ENCODE measurements around the gene TANC1.

TANC1 gene

DNA sequence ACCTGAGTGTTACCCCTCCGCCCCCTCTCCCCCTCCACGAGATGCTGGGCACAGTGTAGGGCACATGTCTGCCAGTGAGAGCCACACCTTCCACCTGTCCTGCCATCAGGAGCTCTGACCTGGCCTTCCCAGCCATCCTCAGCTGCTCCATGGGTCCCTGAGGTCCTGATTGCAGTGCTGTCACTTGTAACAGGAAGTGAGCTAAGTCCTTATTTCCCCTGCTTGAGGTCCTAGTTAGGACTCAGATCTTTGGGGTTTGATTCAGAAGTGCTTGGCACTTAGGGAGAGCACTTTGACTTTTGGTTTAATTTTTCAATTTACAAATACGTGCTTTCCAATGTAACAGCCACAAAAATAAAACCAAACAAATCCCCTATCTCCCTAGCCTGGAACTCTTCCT, 192.5 kb downstream of the TANC1 start:
- DNase-seq (ENCODE audit: low spot score), result no peak

DNA sequence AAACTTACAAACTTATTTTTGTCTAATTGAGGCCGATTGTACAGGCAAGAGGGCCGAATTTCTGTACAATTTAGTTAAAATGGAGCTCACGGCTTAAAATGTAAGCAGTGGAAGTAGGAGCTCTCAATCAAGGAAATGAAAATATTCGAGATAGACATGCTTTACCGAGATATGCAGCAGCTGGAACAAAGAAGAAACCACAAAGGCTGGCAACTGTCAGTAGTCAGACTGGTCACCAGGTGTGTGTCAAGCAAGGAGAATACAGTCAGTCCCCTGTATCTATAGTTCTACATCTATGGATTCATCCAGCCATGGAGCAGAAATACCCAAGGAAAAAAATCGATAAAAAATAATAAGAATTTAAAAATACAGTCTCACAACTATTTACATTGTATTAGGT, 195.5 kb downstream of the TANC1 start:
- no peak for DNase-seq (ENCODE audit: low spot score)

DNA sequence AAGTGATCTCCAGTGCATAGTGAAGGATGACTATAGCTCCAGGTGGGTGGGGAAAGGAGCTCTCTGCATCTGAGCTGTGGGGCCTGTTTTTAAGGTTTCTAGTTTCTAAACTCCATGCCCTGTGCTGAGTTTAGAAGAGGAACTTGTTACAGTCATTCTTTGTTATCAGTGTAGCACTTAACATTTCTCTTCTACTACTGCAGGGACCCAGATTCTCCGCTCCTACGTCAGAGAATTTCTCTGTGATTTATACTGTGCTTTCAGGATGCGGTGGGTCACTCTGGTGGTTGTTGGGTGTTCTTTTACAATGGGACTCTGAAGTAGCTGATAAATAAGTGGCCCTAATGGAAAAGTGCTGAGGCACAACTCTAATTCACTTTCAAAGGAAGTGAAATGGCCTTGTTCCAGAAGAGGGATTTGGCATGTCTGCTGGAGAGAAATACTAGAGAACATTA, 196.0 kb downstream of the TANC1 start:
- DNase-seq (ENCODE audit: low spot score), result no peak

DNA sequence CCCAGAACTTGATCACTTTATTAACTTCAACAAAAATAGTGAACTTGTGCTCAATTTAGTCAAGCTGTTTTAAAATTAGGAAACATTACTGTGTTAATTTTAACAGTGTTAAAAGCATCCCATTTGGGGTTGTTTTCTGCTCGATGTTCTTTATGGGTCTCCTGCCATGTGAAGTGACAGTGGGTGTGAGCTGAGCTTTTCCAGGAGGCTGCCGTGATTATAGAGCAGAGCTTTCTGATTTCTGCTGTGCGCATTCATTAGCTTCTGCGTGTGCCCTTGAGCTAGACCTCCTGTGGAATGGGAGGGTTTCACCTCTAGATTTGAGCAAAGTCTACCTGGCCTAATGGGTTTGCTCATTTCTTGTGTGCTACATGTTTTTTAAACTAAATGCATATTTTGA, 196.6 kb downstream of the TANC1 start:
- no peak for DNase-seq (ENCODE audit: low spot score)

DNA sequence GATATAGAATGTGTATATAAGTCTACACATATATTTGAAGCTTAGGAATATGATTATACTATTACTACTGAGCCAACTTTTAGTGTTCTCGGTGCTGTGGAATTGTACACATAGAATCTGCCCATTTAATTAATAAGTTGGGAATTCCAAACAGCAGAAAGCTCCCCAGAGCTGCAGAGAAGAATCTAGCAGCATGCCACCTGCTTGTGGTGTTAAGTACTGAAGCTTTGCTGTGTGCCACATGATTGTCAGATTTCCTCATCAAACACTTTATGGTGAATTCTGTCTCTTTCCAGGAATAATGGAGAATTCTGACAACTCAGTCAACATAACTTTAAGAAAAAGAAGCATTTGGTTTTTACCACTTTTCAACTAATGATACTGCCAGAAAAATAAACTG, 200.3 kb downstream of the TANC1 start:
- no peak for DNase-seq (ENCODE audit: low spot score)

DNA sequence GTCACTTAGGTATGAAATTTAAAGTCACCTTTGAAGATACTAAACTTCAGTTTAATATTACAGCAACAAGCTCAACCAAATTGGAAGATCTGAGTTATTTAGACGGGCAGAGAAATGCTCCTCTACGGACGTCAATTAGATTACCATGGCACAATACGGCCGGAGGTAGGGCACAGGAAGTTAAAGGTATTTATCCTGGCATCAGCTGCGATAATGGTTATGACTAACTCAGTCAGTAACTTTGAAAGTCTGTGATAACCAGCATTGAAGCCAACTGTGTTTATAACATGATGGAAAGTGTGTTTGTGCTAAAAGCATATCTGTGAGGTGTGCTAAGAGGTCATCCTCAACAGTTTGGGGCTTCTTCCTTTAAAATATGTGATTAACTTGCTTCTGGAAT, 200.7 kb downstream of the TANC1 start:
- DNase-seq (ENCODE audit: low spot score), result no peak

DNA sequence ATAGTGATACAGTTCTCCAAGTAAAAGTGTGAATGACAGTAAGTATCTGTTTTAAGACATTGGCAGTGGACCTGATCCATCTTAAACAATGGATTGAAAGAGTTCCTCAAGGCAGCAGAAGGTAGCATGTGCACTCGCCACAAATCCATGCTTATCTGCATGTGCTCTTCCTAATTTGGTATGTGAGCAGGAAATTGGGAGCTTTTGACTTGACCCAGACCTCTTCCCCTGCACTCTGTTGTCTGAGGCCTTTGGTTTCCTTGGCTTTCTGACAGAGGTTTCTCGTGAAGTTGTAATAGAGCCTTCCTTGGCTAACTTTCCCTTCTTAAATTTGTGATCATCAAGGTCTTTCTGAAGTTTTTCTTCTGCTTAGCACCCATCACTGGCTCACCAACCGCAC, 204.0 kb downstream of the TANC1 start:
- DNase-seq (ENCODE audit: low spot score), result no peak

DNA sequence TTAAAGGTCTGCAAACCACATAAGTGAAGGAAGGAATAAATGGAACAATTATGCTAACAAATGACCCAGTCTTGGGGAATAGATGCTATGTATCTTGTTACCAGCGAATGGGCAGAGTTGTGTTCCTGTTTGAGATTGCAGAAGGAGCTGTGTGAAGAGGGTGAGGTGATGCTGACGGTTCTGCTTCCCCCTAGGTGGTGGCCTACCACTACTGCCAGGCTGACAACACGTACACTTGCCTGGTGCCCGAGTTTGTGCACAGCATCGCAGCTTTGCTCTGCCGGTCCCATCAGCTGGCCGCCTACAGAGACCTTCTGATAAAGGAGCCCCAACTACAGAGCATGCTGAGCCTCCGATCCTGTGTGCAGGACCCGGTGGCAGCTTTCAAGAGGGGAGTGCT, 206.3 kb downstream of the TANC1 start:
- no peak for DNase-seq (ENCODE audit: low spot score)

DNA sequence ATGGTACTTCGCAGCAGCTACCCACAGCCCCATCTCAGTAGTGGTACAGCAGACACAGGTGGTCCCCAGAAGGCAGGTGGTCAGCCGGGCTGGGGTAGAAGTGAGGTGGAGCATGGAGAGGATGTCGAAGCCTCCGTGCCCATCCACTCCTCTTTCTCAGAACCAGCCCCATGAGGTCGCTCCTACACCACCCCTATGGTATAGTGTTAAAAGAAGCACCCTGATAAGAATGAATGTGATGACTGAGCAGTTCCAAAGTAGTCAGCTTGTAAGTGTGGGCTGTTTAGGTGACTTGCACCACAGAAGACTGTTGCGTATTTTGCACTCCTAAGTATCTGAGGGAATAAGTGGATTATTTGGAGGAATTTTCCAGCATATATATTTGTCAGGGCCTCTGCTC, 206.7 kb downstream of the TANC1 start:
- no peak for DNase-seq (ENCODE audit: low spot score)

DNA sequence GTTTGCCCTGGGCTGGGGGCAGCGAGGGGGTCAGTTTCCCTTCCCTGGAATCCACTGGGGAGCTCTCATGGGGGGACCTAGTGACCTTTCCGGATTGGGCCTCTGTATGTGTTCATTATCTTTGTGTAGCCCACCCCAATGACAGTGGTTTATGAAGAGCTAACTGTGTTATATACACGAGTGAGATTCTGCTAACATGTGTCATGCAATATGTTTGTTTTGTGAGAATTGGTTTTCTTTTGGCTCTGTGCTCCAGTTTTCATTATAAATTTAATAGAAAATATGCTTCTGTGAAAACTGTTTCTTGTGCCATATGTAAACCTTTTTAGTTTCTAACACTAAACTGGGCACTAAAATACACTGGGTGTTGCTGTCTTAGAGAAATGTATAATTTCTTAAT, 207.5 kb downstream of the TANC1 start:
- no peak for DNase-seq (ENCODE audit: low spot score)

DNA sequence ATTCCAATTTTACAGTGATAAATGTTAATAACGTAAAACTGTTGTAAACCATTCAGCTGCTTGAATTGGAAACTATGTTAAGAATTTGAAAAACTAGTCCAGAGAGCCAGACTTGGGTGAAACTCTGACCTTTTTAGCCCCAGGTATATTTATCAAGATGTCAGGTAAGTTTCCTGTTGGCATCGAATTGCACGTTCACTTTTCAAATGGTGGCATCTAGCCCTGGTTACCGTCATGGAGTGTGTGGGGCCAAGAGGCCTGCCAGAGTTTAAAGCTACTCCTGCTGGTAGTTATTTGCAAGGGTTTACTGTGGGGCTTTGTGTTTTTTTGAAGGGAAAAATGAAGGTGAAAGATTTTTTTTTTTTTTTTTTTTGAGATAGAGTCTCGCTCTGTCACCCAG, 208.1 kb downstream of the TANC1 start:
- DNase-seq (ENCODE audit: low spot score), result no peak

DNA sequence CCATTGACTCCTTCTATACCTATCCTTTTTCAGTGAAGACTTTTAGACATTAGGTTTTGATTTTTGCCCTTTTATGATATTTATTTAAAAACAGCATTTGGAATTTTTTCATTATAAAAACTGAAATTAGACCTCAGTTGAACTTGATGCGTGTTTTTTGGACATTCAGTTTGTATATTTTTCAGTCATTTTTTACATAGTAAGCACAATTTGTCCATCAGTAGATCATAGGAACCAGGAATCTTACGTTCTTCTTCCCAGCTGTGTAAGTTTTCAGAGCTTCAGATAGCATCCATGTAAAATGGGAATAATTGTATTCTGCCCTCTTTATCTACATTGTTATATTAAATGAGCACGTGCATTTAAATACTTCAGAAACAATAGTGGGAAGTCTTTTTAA, 208.9 kb downstream of the TANC1 start:
- DNase-seq (ENCODE audit: low spot score), result no peak

DNA sequence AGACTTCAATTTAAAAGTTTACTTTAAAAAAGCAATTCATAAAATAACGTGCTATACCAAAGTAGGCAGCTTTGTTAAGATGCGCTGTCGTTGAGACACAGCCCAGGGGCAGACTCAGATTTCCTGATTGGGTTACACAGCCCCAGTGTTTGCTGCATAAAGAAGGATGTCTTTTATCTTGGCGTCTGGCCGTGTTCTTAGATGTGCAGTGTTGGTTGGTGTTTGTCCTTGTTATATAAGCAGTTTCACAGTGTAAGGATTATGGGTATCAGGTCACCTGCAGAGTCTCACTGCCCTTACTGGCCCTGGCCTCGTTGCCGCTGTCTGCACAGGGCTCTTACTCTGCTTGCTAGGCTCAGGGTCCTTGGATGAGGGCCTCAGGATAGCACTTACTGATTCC, 209.5 kb downstream of the TANC1 start:
- DNase-seq (ENCODE audit: low spot score), result peak; percentile 19

DNA sequence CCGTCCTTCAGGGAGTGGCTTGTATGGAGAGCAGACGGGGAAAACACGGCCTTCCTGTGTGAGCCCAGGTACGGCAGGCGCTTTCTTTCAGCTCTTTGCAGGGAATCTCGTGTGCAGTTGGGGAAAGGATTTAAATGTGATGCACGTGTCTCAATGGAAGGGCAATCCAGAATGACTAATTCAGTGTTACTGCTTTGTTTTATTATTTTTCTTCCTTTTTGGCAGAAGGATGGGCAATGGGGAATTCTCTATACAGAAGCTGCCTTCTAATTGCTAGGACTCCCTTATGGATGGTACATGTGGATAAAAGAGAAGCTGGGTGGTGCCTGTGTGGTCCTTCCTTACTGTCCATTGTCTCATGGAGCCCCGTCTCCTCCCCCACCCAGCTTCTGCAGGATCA, 210.7 kb downstream of the TANC1 start:
- DNase-seq (ENCODE audit: low spot score), result no peak

DNA sequence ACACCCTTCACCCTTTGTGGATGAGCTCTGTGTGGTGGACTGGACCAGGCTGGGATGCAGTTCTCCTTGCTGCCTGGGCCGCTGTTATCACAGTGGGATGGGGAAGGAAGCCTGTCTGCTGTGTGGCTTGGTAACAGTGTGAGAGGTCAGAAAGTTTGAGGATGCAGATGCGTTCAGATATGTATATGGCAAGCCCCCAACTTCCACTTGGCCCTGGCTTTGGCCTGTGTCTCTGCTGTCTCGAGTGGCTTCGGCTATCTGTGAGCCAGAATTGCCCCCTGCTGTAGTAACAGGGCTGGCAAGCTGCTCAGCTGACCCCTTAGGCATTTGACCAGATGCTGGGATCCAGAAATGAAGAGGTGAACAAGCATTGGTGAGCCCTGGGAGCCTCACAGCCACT, 211.3 kb downstream of the TANC1 start:
- DNase-seq (ENCODE audit: low spot score), result no peak

DNA sequence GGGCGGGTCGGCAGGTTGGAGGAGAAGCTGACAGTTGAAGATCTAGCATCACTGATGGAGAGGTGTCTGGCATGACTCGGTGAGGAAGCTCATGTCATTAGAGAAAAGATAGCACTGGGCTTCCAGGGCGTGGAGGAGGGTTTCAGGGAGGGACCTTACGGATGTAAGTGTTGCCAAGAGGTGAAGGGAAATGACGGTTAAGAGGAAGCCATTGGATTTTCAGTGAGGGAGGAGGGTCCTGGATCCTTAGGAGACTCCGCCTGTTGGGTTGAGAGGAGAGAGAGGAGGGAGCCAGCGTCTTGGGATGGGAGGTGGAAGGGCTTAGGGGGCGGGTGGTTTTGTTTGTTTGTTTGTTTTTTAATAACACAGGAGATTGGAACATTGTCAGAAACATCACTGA, 214.9 kb downstream of the TANC1 start:
- DNase-seq (ENCODE audit: low spot score), result no peak

DNA sequence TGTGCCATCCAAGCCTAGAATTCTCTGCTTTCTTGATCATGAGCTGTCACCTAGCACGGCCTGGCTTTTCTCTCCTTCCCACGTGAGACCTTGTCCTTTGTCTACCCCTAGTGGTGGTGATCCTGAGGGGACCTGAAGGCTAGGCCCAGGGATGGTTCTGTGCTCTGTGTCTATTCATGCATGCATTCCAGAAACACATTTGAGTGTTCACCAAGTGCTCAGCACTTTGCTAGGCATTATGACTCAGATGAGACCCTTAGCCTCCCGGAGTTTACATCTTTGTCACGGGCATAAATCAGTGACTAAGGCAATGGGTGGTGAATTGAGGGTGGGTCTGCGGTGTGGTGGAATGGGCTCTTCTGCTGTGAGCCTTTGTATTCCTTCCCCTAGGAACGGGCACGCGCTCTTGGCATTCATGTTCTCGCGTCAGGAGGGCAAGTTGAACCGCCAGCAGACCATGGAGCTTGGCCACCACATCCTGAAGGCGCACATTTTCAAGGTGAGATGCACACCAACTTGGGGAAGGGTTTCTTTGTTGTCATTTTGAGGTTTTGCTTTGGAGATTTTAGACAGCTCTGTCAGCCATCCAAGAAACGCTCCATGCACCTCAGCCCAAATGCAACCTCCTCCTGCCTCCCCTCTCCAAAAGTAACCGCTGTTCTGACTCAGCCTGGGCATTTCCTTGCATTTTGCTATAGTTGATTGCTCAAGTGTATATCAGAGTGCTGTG, 217.1 kb downstream of the TANC1 start:
- peak; percentile 30 for DNase-seq (ENCODE audit: low spot score)

DNA sequence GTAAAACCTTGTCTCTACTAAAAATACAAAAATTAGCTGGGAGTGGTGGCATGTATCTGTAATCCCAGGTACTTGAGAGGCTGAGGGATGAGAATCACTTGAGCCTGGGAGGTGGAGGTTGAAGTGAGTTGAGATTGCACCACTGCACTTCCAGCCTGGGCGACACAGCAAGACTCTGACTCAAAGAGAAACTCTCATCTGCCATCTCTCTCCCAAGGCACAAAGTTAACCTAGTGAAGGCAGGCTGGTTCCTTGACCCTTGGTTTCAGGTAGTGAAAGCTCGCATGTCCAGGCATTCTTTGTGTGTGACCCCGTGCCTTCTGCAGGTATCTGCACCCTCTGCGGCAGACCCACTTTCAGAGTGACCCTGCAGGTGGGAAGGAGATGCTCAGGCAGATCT, 218.0 kb downstream of the TANC1 start:
- DNase-seq (ENCODE audit: low spot score), result no peak

DNA sequence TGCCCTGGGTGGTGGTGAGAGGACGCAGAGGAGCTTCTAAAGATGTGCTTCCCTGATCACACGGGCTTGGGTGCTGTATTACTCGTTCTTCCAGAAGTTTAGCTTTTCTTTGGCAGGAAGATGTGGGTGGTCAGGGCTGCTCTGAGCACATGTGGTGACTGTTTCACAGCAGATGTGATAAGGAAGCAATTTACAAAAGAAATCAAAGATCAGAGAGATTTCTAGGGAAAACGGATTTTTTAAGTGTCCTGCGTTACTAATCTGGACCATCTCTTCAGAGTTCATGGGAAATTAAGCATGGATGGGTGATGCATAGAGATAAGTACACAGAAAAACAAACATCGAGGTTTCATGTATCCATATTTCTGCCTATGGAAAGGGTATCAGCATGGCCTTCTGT, 218.7 kb downstream of the TANC1 start:
- no peak for DNase-seq (ENCODE audit: low spot score)

DNA sequence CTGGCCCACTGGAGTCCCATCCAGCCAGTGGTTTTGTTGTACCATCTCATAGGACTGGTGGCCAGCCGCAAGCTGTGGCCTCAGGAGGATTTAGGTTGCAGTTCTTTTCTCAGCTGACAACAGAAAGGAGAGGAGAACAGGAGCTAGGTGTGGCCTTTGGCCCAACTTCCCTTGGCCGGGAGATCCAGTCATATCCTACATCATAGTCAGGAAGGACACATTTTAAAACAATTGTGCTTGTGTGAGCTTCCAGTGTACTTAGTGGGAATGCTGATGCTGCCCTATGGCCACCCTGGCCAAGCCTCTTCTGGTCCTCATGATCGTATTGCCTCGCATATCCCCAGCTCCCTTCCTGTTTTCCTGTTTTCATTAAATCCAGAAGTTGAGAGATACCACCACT, 220.0 kb downstream of the TANC1 start:
- DNase-seq (ENCODE audit: low spot score), result no peak

DNA sequence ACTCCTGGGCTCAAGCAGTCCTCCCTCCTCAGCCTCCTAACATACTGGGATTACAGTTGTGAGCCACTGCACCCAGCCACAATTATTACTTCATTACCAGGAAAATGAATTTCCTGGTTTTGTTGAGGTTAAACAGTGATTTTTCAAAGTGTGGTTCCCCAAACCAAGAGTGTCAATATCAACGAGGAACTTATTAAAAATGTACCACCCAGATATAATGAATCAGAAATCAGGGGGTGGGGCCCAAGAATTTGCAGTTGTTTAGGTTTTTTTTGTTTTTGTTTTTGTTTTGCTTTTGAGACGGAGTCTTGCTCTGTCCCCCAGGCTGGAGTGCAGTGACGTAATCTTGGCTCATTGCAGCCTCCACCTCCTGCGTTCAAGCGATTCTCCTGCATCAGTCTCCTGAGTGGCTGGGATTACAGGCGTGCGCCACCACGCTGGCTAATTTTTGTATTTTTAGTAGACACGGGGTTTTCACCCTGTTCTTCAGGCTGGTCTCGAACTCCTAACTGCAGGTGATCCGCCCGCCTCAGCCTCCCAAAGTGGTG, 224.0 kb downstream of the TANC1 start:
- no peak for DNase-seq (ENCODE audit: low spot score)

DNA sequence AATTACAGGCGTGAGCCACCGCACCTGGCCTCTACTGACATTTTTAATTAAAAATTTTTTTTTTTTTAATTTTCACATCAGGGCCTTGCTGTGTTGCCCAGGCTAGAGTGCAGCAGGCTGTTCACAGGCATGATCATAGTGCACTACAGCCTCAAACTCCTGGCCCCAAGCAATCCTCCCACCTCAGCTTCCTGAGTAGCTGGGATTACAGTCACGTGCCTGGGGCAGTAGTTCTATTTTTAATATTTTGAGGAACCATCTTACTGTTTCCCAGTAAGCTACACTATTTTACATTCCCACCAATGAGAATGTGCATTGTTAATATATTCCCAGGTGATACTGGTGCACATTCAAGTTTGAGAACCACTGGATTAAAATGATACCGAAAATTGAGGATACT, 225.4 kb downstream of the TANC1 start:
- DNase-seq (ENCODE audit: low spot score), result no peak

DNA sequence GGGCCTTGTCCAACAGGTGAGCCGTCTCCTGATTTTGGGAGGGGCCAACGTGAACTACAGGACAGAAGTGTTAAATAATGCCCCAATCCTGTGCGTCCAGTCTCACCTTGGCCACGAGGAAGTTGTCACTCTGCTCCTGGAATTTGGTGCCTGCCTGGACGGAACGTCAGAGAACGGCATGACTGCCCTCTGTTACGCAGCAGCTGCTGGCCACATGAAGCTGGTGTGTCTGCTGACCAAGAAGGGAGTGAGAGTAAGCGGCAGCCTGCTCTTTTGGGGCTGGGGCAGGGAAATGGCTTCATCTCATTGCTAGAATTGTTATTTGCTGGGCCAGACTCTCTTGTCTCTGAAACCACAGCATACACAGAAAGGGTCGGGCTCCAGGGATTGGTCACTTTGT, 225.8 kb downstream of the TANC1 start:
- peak; percentile 25 for DNase-seq (ENCODE audit: low spot score)

DNA sequence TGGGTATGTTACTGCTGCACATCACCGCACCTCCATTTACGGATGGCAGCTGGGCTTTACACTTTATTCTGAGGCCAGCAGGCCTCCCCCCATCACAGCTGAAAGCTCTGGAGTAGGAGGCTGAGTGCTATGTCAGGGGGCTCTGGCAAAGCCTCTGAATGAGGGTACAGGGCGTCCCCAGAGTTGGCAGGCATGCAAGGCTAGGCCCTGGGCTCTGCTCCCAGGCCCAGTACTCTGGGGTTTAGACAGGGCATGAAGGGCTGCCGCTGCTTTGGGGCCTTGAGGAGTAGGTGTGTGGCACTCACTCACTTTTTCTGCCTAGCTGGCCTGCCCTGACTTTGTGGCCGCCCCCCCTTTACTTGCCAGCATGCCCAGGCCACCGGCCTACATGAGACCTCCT, 227.3 kb downstream of the TANC1 start:
- DNase-seq (ENCODE audit: low spot score), result peak; percentile 69

Data from Ammon's horn (tissue), 1 donor.